Measurements from ENCODE around the gene ATP6V1E1. TPM values are rescaled to one million over a fixed set of nuclear protein-coding genes. Genes with fewer than 3 reads are reported as not detected.
"Not testable (repeated sequence)": the region's sequence is repeated elsewhere in the genome, so short reads cannot be mapped to it uniquely, and the experiment has no call there.

The ATP6V1E1 gene
- total RNA-seq, 1 experiment from 2014 or later, result 92.0 TPM

GRCh38 chr22:17581056-17581455, 47.5 kb downstream of the ATP6V1E1 start:
- H3K27me3 ChIP-seq, result no peaks in the 10 kb centered on the region
- H3K27ac ChIP-seq, result no peak overlapping the region
- H3K36me3 ChIP-seq, result no peaks in the 10 kb centered on the region
- no peaks in the 10 kb centered on the region for H3K9me3 ChIP-seq (replicated peaks)
- no peak for DNase-seq
- no peak overlapping the region for H3K4me3 ChIP-seq
- H3K4me1 ChIP-seq, result peaks cover 14% of the 10 kb centered on the region

DNA sequence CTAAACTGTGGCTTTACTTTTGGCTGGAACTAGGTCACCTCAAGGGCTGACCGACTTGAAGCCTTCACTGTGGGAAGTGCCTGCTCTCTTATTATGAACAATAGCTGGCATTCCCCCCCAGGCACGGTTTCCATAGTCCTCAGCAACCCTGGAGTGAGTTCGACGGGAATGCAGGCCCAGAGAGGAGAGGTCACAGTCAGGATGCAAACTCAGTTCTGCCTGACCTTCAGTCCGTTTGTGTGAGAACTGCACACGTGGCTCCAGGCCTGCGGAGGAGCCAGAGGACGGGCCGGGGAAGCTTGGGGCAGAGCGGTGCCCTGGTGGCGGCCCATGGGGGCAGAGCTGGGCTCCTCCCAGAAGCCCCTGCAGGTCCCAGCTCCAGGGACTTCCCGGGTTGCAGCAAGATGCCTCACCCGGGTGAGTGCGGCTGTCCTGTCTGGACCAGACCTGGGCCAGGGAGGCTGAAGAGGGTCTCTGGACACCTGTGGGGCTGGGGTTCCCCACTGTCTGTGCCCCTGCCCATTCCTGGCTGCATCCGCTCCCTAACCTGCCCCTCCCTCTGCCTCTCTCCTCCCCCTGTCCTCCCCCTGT, 48.0 kb downstream of the ATP6V1E1 start:
- H3K36me3 ChIP-seq, result no peaks in the 10 kb centered on the region
- no peak overlapping the region for H3K27ac ChIP-seq
- peaks cover 19% of the 10 kb centered on the region for H3K4me1 ChIP-seq
- no peak overlapping the region for H3K4me3 ChIP-seq
- no peaks in the 10 kb centered on the region for H3K9me3 ChIP-seq (replicated peaks)
- no peaks in the 10 kb centered on the region for H3K27me3 ChIP-seq
- DNase-seq, result no peak

GRCh38 chr22:17579535-17579981, 49.0 kb downstream of the ATP6V1E1 start:
- Histone ChIP-seq H3K4me3 (no peak overlapping the region), H3K27me3 (no peaks in the 10 kb centered on the region)

GRCh38 chr22:17578136-17578754, 50.3 kb downstream of the ATP6V1E1 start:
- Histone ChIP-seq H3K27ac (peak overlapping the region; percentile 88), H3K36me3 (no peaks in the 10 kb centered on the region)

More at GRCh38 chr22:17579535-17579981, 49.0 kb downstream of the ATP6V1E1 start:
- Histone ChIP-seq H3K4me1 (peaks cover 26% of the 10 kb centered on the region), H3K9me3 (replicated peaks) (no peaks in the 10 kb centered on the region), H3K36me3 (no peaks in the 10 kb centered on the region), H3K27ac (no peak overlapping the region)
- no peak for DNase-seq

DNA sequence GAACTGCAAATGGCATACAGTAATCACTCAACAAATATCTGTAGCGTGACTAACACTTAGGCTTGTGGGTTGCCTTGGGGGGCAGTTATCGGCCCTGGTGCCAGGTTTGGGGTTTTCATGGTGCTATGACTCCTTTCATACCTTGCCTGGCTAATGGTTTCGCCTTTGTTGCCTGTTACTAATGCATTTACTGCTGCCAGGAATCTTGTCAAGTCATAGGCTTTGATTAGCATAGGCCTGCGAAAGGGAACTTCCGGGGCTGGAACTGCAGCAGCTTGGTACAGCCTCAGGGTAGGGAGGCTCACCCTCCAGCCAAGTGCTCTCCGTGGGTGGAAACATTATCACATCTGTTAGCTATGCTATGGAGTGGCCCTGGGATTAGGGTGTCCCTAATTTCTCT, 52.1 kb downstream of the ATP6V1E1 start:
- Histone ChIP-seq H3K4me1 (peaks cover 26% of the 10 kb centered on the region), H3K27me3 (no peaks in the 10 kb centered on the region), H3K4me3 (no peak overlapping the region), H3K9me3 (replicated peaks) (no peaks in the 10 kb centered on the region), H3K36me3 (no peaks in the 10 kb centered on the region), H3K27ac (peak overlapping the region; percentile 88)
- peak; percentile 85 to 93 for DNase-seq

More at GRCh38 chr22:17578136-17578754, 50.3 kb downstream of the ATP6V1E1 start:
- H3K9me3 ChIP-seq (replicated peaks), result no peaks in the 10 kb centered on the region
- H3K4me3 ChIP-seq, result no peak overlapping the region
- peak; percentile 84 to 89 for DNase-seq
- H3K4me1 ChIP-seq, result peaks cover 26% of the 10 kb centered on the region
- no peaks in the 10 kb centered on the region for H3K27me3 ChIP-seq

DNA sequence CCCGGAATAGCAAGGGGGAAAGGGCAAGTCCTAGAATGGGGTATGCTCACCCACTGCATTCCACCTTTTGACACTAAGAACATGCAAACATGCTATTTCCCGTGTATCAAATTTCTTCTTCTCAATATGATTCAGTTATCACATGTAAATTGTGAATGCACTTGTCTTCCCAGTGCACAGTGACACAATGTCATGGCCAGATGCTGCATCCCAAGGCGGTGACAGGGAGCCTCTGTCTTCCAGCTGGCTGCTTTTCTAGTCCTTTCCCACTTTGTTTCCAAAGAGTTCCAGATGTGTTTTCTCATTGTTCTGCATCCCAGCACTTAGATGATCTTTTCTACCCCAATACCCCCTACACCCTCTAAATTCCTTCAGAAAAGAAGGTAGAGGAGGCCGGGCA, 52.9 kb downstream of the ATP6V1E1 start:
- DNase-seq, result peak in 1 of 2 experiments; percentile 22
- Histone ChIP-seq H3K4me1 (peaks cover 33% of the 10 kb centered on the region), H3K27me3 (no peaks in the 10 kb centered on the region), H3K9me3 (replicated peaks) (no peaks in the 10 kb centered on the region), H3K27ac (peak overlapping the region; percentile 88), H3K36me3 (no peaks in the 10 kb centered on the region), H3K4me3 (no peak overlapping the region)

DNA sequence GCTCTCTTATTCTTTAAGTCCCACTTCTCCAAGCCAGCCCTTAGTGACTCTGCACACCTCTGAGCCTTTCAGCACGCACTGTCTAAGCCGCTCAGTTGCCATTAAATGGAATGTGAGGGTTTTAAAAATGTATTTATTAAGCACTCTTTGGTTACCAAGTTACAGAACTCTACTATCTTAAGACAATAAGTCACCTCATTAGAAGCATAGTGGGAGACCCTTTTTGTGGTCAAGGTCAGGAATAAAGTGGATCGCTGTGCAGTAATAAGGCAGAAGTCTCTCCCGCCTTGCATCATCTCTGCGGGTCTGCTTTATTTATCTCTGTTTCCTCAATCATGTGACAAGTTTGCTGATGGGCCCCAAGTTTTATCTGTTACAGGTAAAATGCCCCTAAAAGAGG, 53.4 kb downstream of the ATP6V1E1 start:
- Histone ChIP-seq H3K36me3 (no peaks in the 10 kb centered on the region), H3K4me3 (no peak overlapping the region), H3K9me3 (replicated peaks) (no peaks in the 10 kb centered on the region), H3K4me1 (peaks cover 38% of the 10 kb centered on the region), H3K27ac (peak overlapping the region; percentile 88; the same call in 1 of the 2 replicates), H3K27me3 (no peaks in the 10 kb centered on the region)
- no peak for DNase-seq

DNA sequence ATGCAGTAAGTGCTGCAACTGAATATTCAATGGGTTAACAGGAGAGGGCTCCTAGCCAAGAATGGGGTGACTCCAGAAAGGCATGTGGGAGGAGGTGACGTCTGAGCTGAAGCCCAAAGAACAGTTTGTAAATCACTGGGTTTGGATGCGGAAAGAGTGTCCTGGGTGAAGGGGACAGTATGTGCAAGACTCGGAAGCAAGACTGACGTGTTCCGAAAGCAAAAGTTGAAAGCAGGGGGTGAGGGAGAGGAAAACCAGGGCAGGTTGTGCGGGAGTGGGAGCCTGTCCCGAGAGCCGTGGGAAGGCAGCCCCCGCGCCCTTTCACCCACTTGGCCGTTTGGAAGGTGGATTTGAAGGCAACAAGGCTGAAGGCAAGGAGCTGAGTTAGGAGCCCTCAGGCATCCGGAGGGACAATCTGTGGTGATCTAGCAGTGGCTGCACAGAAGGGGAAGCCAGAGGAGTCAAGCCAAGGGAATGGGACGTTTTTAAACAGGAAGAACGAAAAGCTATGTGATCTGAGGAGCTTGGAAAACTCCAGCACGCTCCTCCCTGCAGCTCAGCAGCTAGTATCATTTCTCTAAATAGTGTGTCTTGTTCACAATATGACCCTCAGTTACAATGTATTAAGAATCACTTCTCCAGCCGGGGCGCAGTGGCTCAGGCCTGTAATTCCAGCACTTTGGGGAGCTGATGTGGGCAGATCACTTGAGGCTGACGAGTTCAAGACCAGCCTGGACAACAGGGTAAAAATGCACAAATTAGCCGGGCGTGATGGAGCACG, 57.5 kb downstream of the ATP6V1E1 start:
- peak overlapping the region; percentile 34 for H3K4me3 ChIP-seq
- DNase-seq, result peak; percentile 43 to 62
- H3K27me3 ChIP-seq, result no peaks in the 10 kb centered on the region
- H3K9me3 ChIP-seq (replicated peaks), result no peaks in the 10 kb centered on the region
- peaks cover 34% of the 10 kb centered on the region for H3K4me1 ChIP-seq
- no peak overlapping the region for H3K27ac ChIP-seq
- no peaks in the 10 kb centered on the region for H3K36me3 ChIP-seq

GRCh38 chr22:17569971-17570511, 58.5 kb downstream of the ATP6V1E1 start:
- no peak overlapping the region for H3K4me3 ChIP-seq
- no peaks in the 10 kb centered on the region for H3K36me3 ChIP-seq
- no peaks in the 10 kb centered on the region for H3K9me3 ChIP-seq (replicated peaks)
- H3K27me3 ChIP-seq, result no peaks in the 10 kb centered on the region
- no peak overlapping the region for H3K27ac ChIP-seq
- peak; percentile 32 to 59 for DNase-seq
- peaks cover 24% of the 10 kb centered on the region for H3K4me1 ChIP-seq

DNA sequence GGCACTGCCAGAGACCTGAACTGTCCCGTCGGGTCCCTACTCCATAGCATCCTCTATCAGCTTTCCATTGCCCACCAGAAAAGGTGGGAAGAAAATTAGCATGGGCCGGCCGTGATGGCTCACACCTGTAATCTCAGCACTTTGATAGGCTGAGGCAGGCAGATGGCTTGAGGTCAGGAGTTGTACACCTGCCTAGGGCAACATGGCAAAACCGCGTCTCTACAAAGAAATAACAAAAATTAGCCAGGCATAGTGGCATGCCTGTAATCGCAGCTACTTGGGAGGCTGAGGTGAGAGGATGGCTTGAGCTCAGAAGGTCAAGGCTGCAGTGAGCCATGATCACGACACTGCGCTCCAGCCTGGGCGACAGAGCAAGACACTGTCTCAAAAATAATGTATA, 61.8 kb downstream of the ATP6V1E1 start:
- Histone ChIP-seq H3K4me1 (peaks cover 32% of the 10 kb centered on the region), H3K27ac (no peak overlapping the region)

DNA sequence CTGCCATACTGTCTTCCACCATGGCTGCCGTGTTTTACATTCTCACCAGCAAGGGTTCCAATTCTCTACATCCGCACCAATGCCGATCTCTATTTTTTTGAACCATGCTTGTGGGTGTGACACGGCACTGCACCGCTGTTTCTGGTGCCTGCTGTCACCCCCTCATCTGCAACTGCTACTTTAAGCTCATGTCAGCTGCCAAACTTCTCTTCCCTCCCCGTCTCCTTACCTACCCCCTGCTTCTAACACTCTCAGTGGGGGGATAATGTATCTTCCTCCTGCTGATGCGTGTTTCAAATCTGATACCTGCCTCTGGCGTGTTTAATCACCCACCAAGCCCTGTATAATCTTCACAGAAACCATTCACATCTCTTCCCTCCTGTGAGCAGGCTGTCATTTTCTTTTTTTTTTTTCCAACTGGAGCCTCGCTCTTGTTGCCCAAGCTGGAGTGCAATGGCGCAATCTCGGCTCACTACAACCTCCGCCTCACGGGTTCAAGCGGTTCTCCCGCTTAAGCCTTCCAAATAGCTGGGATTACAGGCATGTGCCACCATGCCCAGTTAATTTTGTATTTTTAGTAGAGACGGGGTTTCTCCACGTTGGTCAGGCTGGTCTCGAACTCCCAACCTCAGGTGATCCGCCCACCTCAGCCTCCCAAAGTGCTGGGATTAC, 62.4 kb downstream of the ATP6V1E1 start:
- not testable (repeated sequence) for H3K4me3 ChIP-seq; DNase-seq; H3K27ac ChIP-seq; H3K27me3 ChIP-seq; H3K9me3 ChIP-seq (replicated peaks); H3K36me3 ChIP-seq
- H3K4me1 ChIP-seq, result peaks cover 29% of the 10 kb centered on the region

More for the DNA sequence above, 61.8 kb downstream of the ATP6V1E1 start:
- no peak for DNase-seq
- Histone ChIP-seq H3K4me3 (no peak overlapping the region), H3K36me3 (no peaks in the 10 kb centered on the region), H3K9me3 (replicated peaks) (no peaks in the 10 kb centered on the region), H3K27me3 (no peaks in the 10 kb centered on the region)

DNA sequence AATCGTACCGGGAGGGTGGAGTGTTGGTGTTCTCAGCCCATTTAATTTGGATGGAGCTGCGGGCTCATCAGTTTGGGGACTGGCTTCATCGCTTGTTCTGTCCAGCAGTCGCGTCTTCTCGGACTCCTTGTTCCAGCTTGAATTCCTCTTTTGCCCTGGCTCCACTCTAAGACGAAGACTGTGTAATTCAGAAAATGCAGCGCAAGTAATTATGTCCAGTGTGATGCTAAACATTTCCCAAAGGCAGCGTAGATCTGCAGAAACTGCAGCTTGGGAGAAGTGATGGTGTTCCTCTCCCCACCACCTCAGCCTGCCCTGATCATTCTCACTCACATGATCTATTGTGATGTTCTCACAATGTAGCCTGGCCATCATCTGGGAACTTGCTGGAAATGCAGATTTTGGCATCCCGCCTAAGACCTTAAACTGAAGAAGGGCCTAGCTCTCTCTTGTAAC, 64.6 kb downstream of the ATP6V1E1 start:
- Histone ChIP-seq H3K4me3 (no peak overlapping the region), H3K27ac (no peak overlapping the region), H3K36me3 (0 out of 2 replicates have a peak, but pooled peaks cover 3% of the 10 kb centered on the region), H3K27me3 (no peaks in the 10 kb centered on the region), H3K9me3 (replicated peaks) (no peaks in the 10 kb centered on the region), H3K4me1 (peaks cover 10% of the 10 kb centered on the region)
- DNase-seq, result no peak

DNA sequence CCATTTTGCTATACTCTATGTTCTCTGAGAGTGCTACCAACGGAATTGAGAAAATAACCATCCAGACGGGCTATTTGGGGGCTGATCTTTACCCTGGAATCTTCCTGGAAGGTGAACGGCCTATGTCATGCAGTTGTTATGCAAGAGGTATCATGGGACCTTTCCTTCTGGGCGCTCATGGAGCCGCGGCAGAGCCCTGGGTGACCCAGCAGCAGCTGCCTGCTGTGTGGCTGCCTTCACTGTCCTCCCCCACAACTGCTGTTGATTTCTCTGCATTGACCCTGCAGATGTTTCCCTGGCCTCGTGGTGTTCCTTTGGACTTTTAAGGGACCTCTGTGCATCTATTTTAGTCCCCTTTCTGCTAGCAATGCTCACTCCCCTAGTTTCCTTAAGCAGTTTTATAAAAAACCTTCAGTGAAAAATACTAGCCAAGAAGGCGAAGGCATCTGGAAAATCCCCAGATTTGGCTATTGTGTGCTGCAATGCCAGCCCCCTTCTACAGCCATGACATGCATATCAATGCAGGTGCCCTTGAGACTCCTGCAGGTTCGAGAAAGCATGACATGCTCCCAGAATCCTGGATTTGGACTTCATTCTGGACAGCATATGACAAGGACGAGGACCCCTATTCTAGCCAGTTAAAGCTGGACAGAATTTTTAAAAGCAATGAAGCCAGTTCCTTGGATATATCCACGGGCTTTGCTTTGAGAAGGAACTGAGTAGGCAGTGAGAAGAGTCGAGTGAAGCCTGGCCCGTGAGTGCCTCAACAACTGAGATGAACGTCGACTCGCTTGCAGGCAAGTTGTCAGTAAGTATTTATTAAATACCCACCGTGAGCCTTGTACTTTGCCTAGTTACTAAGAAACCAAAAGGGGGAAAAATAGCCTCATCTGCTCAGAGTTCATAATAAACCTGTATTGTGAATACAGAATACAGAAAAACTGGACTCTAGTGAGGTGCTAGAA, 65.4 kb downstream of the ATP6V1E1 start, which contains the start of gene SLC25A18:
Gene SLC25A18 (plus strand): TSS at position 593 of the 965 bp plus-strand sequence. CDS start 16,447 bp downstream, outside the sequence.
- Histone ChIP-seq H3K9me3 (replicated peaks) (no peaks in the 10 kb centered on the region), H3K4me1 (peaks cover 10% of the 10 kb centered on the region), H3K36me3 (0 out of 2 replicates have a peak, but pooled peaks cover 3% of the 10 kb centered on the region), H3K27ac (peak within 1 kb of the TSS; percentile 16; the same call in 1 of the 2 replicates), H3K27me3 (no peaks in the 10 kb centered on the region), H3K4me3 (peak within 1 kb of the TSS; percentile 5; the same call in 1 of the 2 replicates)
- DNase-seq, result peak; percentile 55 to 62
